PC-9 (cell line): ENCODE results near the gene OR1J1. TPM values are rescaled to one million over a fixed set of nuclear protein-coding genes. Genes with fewer than 3 reads are reported as not detected.

Experiments
- BruUV-seq: library from RNA; stranded (reverse); fragments of 400-500 nt; replicated peaks from 2 replicates; lab custom pipeline; 2021; lab: Mats Ljungman, UMichigan
- CTCF ChIA-PET: fragments of 300-600 bp; sonication (Branson Sonifier 250); formaldehyde crosslinking; loops from one replicate; lab custom pipeline; 2022; ENCODE audit warnings: antibody characterized with exemption; lab: Charles Lee
- POLR2A ChIA-PET: fragments of 300-600 bp; sonication (Branson Sonifier 250); formaldehyde crosslinking; loops from one replicate; lab custom pipeline; 2022; ENCODE audit warnings: antibody characterized with exemption; ENCODE audit not compliant: unreplicated experiment; lab: Charles Lee
- DNase-seq, 2 experiments: peaks; one replicate each; pipeline versions ENCODE4 v3.0.0 to v3.0.0-alpha.2; 2015 to 2022; ENCODE audit warnings: mixed read lengths in 1 of 2
- H2AFZ ChIP-seq: fragments of 200-600 bp; sonication (generic); 2 replicates; pipeline ENCODE4 v1.8.1; 2017; ENCODE audit warnings: antibody characterized with exemption
- H3F3A ChIP-seq: fragments of 200-600 bp; sonication (generic); 2 replicates; pipeline ENCODE4 v1.8.1; 2017; ENCODE audit warnings: antibody characterized with exemption, mild to moderate bottlenecking, low read depth; ENCODE audit not compliant: insufficient read depth
- H3K27ac ChIP-seq: fragments of 200-600 bp; sonication (generic); 2 replicates; pipeline ENCODE4 v1.6.1; 2016; ENCODE audit warnings: mixed run types
- H3K27me3 ChIP-seq: fragments of 200-600 bp; sonication (generic); 2 replicates; pipeline ENCODE4 v1.6.1; 2016; ENCODE audit warnings: low read depth, mixed run types; ENCODE audit not compliant: insufficient read depth
- H3K36me3 ChIP-seq: fragments of 200-600 bp; sonication (generic); 2 replicates; pipeline ENCODE4 v1.6.1; 2016; ENCODE audit warnings: low read depth, mixed run types
- H3K4me1 ChIP-seq: fragments of 200-600 bp; sonication (generic); replicated peaks from 2 replicates; pipeline ENCODE4 v1.6.1; 2016; ENCODE audit warnings: mixed run types; ENCODE audit not compliant: insufficient read depth
- H3K4me2 ChIP-seq: fragments of 200-600 bp; sonication (generic); 2 replicates; pipeline ENCODE4 v1.6.1; 2017; ENCODE audit warnings: mixed run types
- H3K4me3 ChIP-seq: fragments of 200-600 bp; sonication (generic); 2 replicates; pipeline ENCODE4 v1.6.1; 2016; ENCODE audit warnings: mixed run types
- H3K79me2 ChIP-seq: fragments of 200-600 bp; sonication (generic); 2 replicates; pipeline ENCODE4 v1.6.1; 2017; ENCODE audit warnings: low read depth, mixed run types
- H3K9me2 ChIP-seq: fragments of 200-600 bp; sonication (generic); 2 replicates; pipeline ENCODE4 v1.8.1; 2017; ENCODE audit warnings: mild to moderate bottlenecking; ENCODE audit not compliant: insufficient read depth
- H3K9me3 ChIP-seq: fragments of 200-600 bp; sonication (generic); 2 replicates; pipeline ENCODE4 v1.8.1; 2016; ENCODE audit warnings: low read depth; ENCODE audit not compliant: insufficient read depth
- H4K20me1 ChIP-seq: fragments of 200-600 bp; sonication (generic); 2 replicates; pipeline ENCODE4 v1.8.1; 2017; ENCODE audit not compliant: insufficient read depth
- CTCF ChIP-seq: fragments of 200-600 bp; sonication (generic); conservative IDR thresholded peaks from 2 replicates; pipeline ENCODE4 v1.6.1; 2017; ENCODE audit warnings: mixed run types, antibody characterized with exemption, mild to moderate bottlenecking, moderate library complexity
- EZH2 ChIP-seq: fragments of 200-600 bp; sonication (generic); IDR thresholded peaks from 2 replicates; pipeline ENCODE4 v1.8.0; 2017; ENCODE audit warnings: antibody characterized with exemption, low read depth
- intact Hi-C: fragments of 100-400 bp; cut with micrococcal nuclease; formaldehyde crosslinking; loops from one replicate; pipeline ENCODE4 v1.10.0; 2022; ENCODE audit not compliant: unreplicated experiment
- total RNA-seq: library from RNA; stranded (reverse); gene quantifications from 2 replicates; pipeline ENCODE4 v1.2.3, GENCODE V29; 2021

The OR1J1 gene
- total RNA-seq, 1 experiment from 2014 or later = not detected

- ChIA-PET CTCF (interaction anchor here (0.6 to 1.9 kb wide), 3 partner anchors 25 to 366 kb away, joined by 3 to 13 read pairs (median 4); no protein-coding TSS in a partner anchor), POLR2A (no interaction called here)
- Histone ChIP-seq H3F3A (no peaks in the 10 kb centered on the region), H3K9me3 (no peaks in the 10 kb centered on the region), H3K4me2 (peak overlapping the region; percentile 70), H2AFZ (no peak overlapping the region), H3K4me1 (no peaks in the 10 kb centered on the region), H3K27ac (no peak overlapping the region), H3K9me2 (no peaks in the 10 kb centered on the region), H3K36me3 (no peaks in the 10 kb centered on the region), H3K27me3 (peaks cover 21% of the 10 kb centered on the region; the same call in 1 of the 2 replicates), H3K79me2 (no peaks in the 10 kb centered on the region), H3K4me3 (peak overlapping the region; percentile 51; the same call in 1 of the 2 replicates), H4K20me1 (no peaks in the 10 kb centered on the region)
- DNase-seq = peak; percentile 50 to 74
- TF ChIP-seq CTCF (peak; percentile 89), EZH2 (no peak)
- no TSS peak for BruUV-seq
- intact Hi-C loops = loop anchor here (1.0 to 10.0 kb wide), 3 partner anchors 345 to 890 kb away; partner anchors contain the start of gene CRB2
Observed at GRCh38 chr9:122464633-122465567, 12.8 kb downstream of the OR1J1 start.

GRCh38 chr9:122463828-122464632, 13.7 kb downstream of the OR1J1 start:
- H3K9me2 ChIP-seq = no peaks in the 10 kb centered on the region
- no peaks in the 10 kb centered on the region for H3K36me3 ChIP-seq
- DNase-seq = no peak
- no TSS peak for BruUV-seq
- H4K20me1 ChIP-seq = no peaks in the 10 kb centered on the region
- no peaks in the 10 kb centered on the region for H3F3A ChIP-seq
- TF ChIP-seq CTCF = no peak; the same call in 1 of the 2 replicates
- no peak for TF ChIP-seq EZH2
- peak overlapping the region; percentile 70 for H3K4me2 ChIP-seq
- H3K79me2 ChIP-seq = no peaks in the 10 kb centered on the region
- no peaks in the 10 kb centered on the region for H3K4me1 ChIP-seq
- peaks cover 14% of the 10 kb centered on the region; the same call in 1 of the 2 replicates for H3K27me3 ChIP-seq
- no peak overlapping the region for H2AFZ ChIP-seq
- ChIA-PET CTCF (interaction anchor here (0.6 to 1.9 kb wide), 3 partner anchors 26 to 365 kb away, joined by 3 to 13 read pairs (median 4); no protein-coding TSS in a partner anchor), POLR2A (no interaction called here)
- intact Hi-C loops = loop anchor here (10.0 kb wide), 1 partner anchor 891 kb away; the partner anchor contains the start of gene CRB2
- no peaks in the 10 kb centered on the region for H3K9me3 ChIP-seq
- peak overlapping the region; percentile 51; the same call in 1 of the 2 replicates for H3K4me3 ChIP-seq
- H3K27ac ChIP-seq = no peak overlapping the region

GRCh38 chr9:122457787-122458186, 19.9 kb downstream of the OR1J1 start:
- Histone ChIP-seq H3K36me3 (no peaks in the 10 kb centered on the region), H2AFZ (no peak overlapping the region), H3K4me3 (no peak overlapping the region), H3F3A (no peaks in the 10 kb centered on the region), H4K20me1 (no peaks in the 10 kb centered on the region), H3K27ac (no peak overlapping the region), H3K9me2 (no peaks in the 10 kb centered on the region), H3K79me2 (no peaks in the 10 kb centered on the region), H3K27me3 (peaks cover 6% of the 10 kb centered on the region; the same call in 1 of the 2 replicates), H3K4me2 (no peak overlapping the region), H3K4me1 (no peaks in the 10 kb centered on the region), H3K9me3 (0 out of 2 replicates have a peak, but pooled peaks cover 4% of the 10 kb centered on the region)
- no TSS peak for BruUV-seq
- ChIA-PET POLR2A (no interaction called here), CTCF (no interaction called here)
- DNase-seq = no peak
- intact Hi-C loops = no loop called here
- TF ChIP-seq EZH2 = no peak
- no peak for TF ChIP-seq CTCF
